ENCODE measurements around the gene PRDX3. TPM values are rescaled to one million over a fixed set of nuclear protein-coding genes. Genes with fewer than 3 reads are reported as not detected.
A peak's percentile ranks its signal among the peaks of the same experiment; 100 is the strongest.

PRDX3 gene
- total RNA-seq, 1 experiment from 2014 or later = 94.4 TPM

DNA sequence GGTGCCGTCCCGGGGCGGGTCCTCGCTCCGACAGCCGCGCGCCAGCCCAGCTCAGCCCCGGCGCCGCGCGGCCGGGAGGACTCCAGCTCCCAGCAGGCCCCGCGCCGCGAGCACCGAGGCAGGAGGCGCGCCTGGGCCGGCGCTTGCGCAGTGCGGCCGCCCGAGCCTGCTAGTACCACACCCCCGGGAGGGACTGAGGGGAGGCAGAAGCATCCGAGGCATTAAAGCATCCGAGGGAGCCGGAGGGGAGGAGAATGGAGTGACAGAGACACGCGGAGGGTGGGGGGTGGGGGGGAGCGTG, 28.7 kb upstream of the PRDX3 start, which contains the start of gene GRK5:
Gene GRK5, plus strand, starts transcription at position 206 of the 301 bp plus-strand sequence. CDS start 347 bp downstream, outside the sequence.
- Mint-ChIP-seq H3K4me1 (ENCODE audit: insufficient read depth, unreplicated experiment) (peaks cover 11% of the 10 kb centered on the region), H3K27me3 (ENCODE audit: insufficient read depth, unreplicated experiment) (no peaks in the 10 kb centered on the region), H3K9me3 (ENCODE audit: unreplicated experiment) (no peaks in the 10 kb centered on the region), H3K4me3 (ENCODE audit: unreplicated experiment) (peak within 1 kb of the TSS; percentile 72), H3K27ac (ENCODE audit: low read depth, unreplicated experiment) (peak within 1 kb of the TSS; percentile 70), H3K36me3 (ENCODE audit: insufficient read depth, unreplicated experiment) (peaks cover 5% of the 10 kb centered on the region)
- ChIA-PET POLR2A (interaction anchor here (0.6 to 2.3 kb wide), 17 partner anchors 9 to 474 kb away, joined by 3 to 14 read pairs (median 5); no protein-coding TSS in a partner anchor), CTCF (interaction anchor here (0.6 to 1.9 kb wide), 10 partner anchors 35 to 253 kb away, joined by 3 to 29 read pairs (median 4); no protein-coding TSS in a partner anchor)
- TF ChIP-seq, protein P1, sequence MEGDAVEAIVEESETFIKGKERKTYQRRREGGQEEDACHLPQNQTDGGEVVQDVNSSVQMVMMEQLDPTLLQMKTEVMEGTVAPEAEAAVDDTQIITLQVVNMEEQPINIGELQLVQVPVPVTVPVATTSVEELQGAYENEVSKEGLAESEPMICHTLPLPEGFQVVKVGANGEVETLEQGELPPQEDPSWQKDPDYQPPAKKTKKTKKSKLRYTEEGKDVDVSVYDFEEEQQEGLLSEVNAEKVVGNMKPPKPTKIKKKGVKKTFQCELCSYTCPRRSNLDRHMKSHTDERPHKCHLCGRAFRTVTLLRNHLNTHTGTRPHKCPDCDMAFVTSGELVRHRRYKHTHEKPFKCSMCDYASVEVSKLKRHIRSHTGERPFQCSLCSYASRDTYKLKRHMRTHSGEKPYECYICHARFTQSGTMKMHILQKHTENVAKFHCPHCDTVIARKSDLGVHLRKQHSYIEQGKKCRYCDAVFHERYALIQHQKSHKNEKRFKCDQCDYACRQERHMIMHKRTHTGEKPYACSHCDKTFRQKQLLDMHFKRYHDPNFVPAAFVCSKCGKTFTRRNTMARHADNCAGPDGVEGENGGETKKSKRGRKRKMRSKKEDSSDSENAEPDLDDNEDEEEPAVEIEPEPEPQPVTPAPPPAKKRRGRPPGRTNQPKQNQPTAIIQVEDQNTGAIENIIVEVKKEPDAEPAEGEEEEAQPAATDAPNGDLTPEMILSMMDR (IDR thresholded peaks at IDR 0.05; ENCODE audit: unreplicated experiment) = no peak
- intact Hi-C loops (cut with micrococcal nuclease) = loop anchor here (2.0 to 10.0 kb wide), 4 partner anchors 45 to 387 kb away; partner anchors contain the start of genes RGS10 and TIAL1
- BruUV-seq (replicated peaks) = no TSS peak
- peak; percentile 93 for DNase-seq (ENCODE audit: unreplicated experiment)

DNA sequence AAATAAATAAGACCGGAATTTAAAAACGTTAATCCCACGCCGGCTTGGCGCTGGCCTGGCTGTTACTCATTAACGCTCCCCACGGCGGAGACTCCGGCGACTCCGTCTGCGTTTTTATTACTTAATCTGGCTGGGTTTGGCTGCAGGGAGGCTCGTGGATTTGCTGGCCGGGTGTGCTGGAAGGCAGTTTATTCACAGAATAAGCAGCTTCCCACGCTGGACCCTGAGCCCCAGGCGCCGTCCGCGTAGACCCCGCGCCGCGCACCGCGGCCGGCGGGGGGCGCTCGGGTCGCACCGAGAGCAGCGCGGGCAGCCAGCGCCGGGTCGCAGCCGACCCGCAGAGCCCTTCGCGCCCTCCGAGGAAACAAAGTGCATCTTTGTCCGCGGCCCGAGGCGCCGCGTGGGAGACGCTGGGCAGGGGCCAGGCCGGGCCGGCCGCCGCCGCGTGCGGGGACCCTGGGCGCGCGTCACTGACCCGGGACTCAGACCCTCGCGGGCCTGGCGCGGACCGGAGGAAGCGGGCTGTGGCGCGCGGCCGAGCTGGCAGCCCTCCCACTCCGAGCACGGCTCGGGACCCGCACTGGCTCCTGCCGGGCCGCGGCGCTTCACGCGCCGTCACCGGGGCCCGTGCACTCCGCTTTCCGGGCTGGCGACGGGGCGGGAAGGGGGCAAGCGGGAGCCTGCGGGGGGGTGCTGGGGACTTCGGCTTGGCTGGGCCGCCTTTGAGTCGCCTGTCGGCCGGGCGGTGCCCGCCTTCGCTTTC, 28.2 kb upstream of the PRDX3 start:
- peak overlapping the region; percentile 70 for H3K27ac Mint-ChIP-seq (ENCODE audit: low read depth, unreplicated experiment)
- peak; percentile 47 for DNase-seq (ENCODE audit: unreplicated experiment)
- POLR2A ChIA-PET = interaction anchor here (0.6 to 2.3 kb wide), 24 partner anchors 9 to 1183 kb away, joined by 3 to 14 read pairs (median 4); partner anchors contain the start of gene RGS10

DNA sequence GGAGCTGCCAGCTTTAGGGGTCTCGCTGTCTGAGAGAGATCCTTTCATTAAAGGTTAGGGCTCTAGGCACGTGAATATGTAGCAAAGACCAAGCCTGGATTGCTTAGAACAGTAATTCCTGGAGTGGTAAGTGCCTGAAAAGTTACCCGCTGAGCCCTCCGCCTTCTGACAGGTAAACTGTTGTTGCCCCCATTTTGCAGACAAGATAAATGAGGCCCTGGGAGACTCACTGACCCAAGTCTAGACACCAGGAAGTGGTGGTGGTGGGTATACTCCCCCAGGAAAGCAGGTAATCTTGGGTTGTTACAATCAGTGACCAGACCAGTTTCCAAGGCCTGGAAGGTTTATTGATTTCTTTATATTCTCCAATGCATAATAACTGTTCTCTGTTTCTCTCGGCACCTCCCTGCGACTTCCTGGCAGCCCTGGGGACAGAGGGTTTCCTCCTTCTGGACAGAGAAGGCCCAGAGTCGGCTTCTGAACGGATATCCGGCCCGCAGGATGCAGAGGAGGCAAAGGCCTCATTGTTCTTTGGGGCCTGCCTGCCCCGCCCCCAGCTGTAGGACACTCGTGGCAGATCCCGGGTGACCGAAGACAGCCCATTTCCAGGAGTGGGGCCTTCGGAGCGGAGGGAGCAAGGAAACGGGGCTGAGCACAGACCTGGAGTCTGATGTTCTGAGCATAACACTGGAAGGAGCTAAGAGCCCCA, 27.4 kb upstream of the PRDX3 start:
- Mint-ChIP-seq H3K36me3 (ENCODE audit: insufficient read depth, unreplicated experiment) (peaks cover 1% of the 10 kb centered on the region), H3K9me3 (ENCODE audit: unreplicated experiment) (no peaks in the 10 kb centered on the region), H3K27me3 (ENCODE audit: insufficient read depth, unreplicated experiment) (no peaks in the 10 kb centered on the region), H3K4me3 (ENCODE audit: unreplicated experiment) (peak overlapping the region; percentile 72), H3K4me1 (ENCODE audit: insufficient read depth, unreplicated experiment) (peaks cover 17% of the 10 kb centered on the region), H3K27ac (ENCODE audit: low read depth, unreplicated experiment) (peak overlapping the region; percentile 70)
- intact Hi-C loops (cut with micrococcal nuclease) = loop anchor here (1.0 to 10.0 kb wide), 6 partner anchors 46 to 389 kb away; partner anchors contain the start of genes RGS10 and TIAL1
- TF ChIP-seq, protein P1 (IDR thresholded peaks at IDR 0.05; ENCODE audit: unreplicated experiment) = no peak
- TSS peak; percentile 25 for BruUV-seq (replicated peaks)
- ChIA-PET CTCF (interaction anchor here (0.6 to 8.1 kb wide), 22 partner anchors 11 to 524 kb away, joined by 3 to 116 read pairs (median 4); no protein-coding TSS in a partner anchor), POLR2A (interaction anchor here (0.6 to 2.3 kb wide), 19 partner anchors 8 to 1183 kb away, joined by 3 to 14 read pairs (median 5); partner anchors contain the start of gene RGS10)
- DNase-seq (ENCODE audit: unreplicated experiment) = peak; percentile 18

More for the DNA sequence above, 28.2 kb upstream of the PRDX3 start:
- TF ChIP-seq, protein P1 (IDR thresholded peaks at IDR 0.05; ENCODE audit: unreplicated experiment) = peak; percentile 71
- Mint-ChIP-seq H3K27me3 (ENCODE audit: insufficient read depth, unreplicated experiment) (no peaks in the 10 kb centered on the region), H3K4me1 (ENCODE audit: insufficient read depth, unreplicated experiment) (peaks cover 11% of the 10 kb centered on the region), H3K4me3 (ENCODE audit: unreplicated experiment) (peak overlapping the region; percentile 72), H3K36me3 (ENCODE audit: insufficient read depth, unreplicated experiment) (peaks cover 5% of the 10 kb centered on the region), H3K9me3 (ENCODE audit: unreplicated experiment) (no peaks in the 10 kb centered on the region)
- CTCF ChIA-PET = interaction anchor here (0.6 to 1.9 kb wide), 23 partner anchors 11 to 523 kb away, joined by 3 to 29 read pairs (median 4); no protein-coding TSS in a partner anchor
- BruUV-seq (replicated peaks) = no TSS peak
- intact Hi-C loops (cut with micrococcal nuclease) = loop anchor here (1.0 to 10.0 kb wide), 6 partner anchors 46 to 388 kb away; partner anchors contain the start of genes RGS10 and TIAL1
